Lower leg skin (tissue), 4 donors: ENCODE results near the gene NTM. TPM values are rescaled to one million over a fixed set of nuclear protein-coding genes. Genes with fewer than 3 reads are reported as not detected.

Experiments
- DNase-seq, 2 donors: peaks; one replicate each; pipeline ENCODE4 v3.0.0-alpha.2; 2019; ENCODE audit warnings: low spot score in 2 of 2
- H3K4me3 ChIP-seq: fragments of 200-600 bp; sonication (generic); 2 replicates; pipeline ENCODE4 v1.5.1; 2017; ENCODE audit warnings: mild to moderate bottlenecking, low read depth; ENCODE audit not compliant: poor library complexity, severe bottlenecking
- POLR2A ChIP-seq, 2 donors: fragments of 450-650 bp; IDR thresholded peaks; one replicate each; pipeline ENCODE4 v1.6.1; 2016 to 2017; ENCODE audit warnings: antibody characterized with exemption in 2 of 2, mild to moderate bottlenecking in 1 of 2, moderate library complexity in 1 of 2
- WGBS, 2 donors: methylation state at CpG; one replicate each; pipeline ENCODE4 v1.1.5; 2018; 5-methylcytosine and 5-hydroxymethylcytosine counted together
- intact Hi-C: fragments of 100-400 bp; cut with DNase I; formaldehyde crosslinking; loops from one replicate; pipeline ENCODE4 v1.15.0; 2023; ENCODE audit warnings: low total_unique reads
- total RNA-seq, 4 donors: library from RNA; depleted of rRNA; stranded (reverse); fragments of >200 nt; gene quantifications; one replicate each; pipeline ENCODE4 v1.1.0, GENCODE V29; 2016
- TF ChIP-seq, protein P1 (sequence below), 3 donors: fragments of 450-650 bp; IDR thresholded peaks; one replicate each; pipeline ENCODE4 v1.5.1; 2016; ENCODE audit warnings: antibody characterized with exemption in 3 of 3, mild to moderate bottlenecking in 3 of 3, moderate library complexity in 2 of 3

NTM gene
- total RNA-seq, 4 donors from 2014 or later = 2.8 to 5.7 (median 4.9) TPM

DNA sequence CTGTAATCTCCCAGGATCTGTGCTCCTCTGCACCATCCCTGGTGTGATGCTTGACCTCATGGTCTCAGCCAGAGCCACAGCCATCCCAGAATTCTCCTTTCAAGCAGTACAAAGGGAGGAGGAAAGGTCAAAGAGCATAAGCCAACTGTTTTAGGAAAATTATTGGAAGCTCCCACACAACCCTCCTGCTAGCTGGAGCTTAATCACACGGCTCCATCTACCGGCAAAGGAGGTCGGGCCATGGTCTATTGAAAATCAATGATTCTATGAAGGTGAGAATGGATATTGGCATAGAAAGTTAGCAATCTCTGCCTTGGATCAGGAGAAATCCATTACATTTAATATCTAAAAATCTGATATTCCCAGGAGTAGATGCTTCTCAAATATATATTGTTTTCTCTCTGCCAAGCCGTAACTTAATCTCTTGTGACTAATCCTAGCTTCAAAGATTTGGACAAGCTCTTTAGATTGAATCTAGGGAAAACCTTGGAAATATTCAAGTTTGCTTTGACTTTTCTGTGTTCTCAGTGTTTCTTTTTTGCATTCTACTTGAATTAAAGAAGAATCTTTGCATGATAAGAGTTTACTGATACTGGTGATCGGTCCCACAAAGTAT, 259.6 kb downstream of the NTM start:
- TF ChIP-seq, protein P1, sequence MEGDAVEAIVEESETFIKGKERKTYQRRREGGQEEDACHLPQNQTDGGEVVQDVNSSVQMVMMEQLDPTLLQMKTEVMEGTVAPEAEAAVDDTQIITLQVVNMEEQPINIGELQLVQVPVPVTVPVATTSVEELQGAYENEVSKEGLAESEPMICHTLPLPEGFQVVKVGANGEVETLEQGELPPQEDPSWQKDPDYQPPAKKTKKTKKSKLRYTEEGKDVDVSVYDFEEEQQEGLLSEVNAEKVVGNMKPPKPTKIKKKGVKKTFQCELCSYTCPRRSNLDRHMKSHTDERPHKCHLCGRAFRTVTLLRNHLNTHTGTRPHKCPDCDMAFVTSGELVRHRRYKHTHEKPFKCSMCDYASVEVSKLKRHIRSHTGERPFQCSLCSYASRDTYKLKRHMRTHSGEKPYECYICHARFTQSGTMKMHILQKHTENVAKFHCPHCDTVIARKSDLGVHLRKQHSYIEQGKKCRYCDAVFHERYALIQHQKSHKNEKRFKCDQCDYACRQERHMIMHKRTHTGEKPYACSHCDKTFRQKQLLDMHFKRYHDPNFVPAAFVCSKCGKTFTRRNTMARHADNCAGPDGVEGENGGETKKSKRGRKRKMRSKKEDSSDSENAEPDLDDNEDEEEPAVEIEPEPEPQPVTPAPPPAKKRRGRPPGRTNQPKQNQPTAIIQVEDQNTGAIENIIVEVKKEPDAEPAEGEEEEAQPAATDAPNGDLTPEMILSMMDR (IDR thresholded peaks at IDR 0.05) = no peak
- TF ChIP-seq POLR2A (IDR thresholded peaks at IDR 0.05) = no peak
- intact Hi-C loops = no loop called here
- H3K4me3 ChIP-seq = no peak overlapping the region
- WGBS, 2 donors = 73 to 80% methylated on average over 5 of the region's 5 CpGs
- DNase-seq = no peak

DNA sequence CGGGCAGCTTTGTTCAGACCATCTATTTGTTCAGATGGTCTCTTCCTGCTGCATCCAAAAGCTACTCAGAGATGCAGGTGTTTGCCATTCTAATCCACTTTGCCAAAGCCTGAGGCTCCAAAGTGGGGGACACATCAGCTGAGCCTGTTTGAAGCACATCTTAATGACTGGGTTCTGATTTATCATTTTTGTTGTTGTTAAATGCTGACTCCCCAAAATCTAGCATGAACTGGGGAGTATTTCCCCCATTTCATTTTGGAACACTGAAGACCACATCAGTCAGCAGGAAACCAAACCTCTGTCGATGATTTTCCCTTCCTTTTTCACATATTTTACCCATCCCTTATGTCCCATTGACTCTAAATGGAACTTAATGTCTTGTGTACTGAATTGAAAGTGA, 262.6 kb downstream of the NTM start:
- WGBS, 2 donors = 85 to 91% methylated on average over 2 of the region's 2 CpGs
- no peak for TF ChIP-seq POLR2A (IDR thresholded peaks at IDR 0.05)
- TF ChIP-seq, protein P1 (IDR thresholded peaks at IDR 0.05) = no peak
- no peak for DNase-seq
- no peak overlapping the region for H3K4me3 ChIP-seq
- intact Hi-C loops = no loop called here

DNA sequence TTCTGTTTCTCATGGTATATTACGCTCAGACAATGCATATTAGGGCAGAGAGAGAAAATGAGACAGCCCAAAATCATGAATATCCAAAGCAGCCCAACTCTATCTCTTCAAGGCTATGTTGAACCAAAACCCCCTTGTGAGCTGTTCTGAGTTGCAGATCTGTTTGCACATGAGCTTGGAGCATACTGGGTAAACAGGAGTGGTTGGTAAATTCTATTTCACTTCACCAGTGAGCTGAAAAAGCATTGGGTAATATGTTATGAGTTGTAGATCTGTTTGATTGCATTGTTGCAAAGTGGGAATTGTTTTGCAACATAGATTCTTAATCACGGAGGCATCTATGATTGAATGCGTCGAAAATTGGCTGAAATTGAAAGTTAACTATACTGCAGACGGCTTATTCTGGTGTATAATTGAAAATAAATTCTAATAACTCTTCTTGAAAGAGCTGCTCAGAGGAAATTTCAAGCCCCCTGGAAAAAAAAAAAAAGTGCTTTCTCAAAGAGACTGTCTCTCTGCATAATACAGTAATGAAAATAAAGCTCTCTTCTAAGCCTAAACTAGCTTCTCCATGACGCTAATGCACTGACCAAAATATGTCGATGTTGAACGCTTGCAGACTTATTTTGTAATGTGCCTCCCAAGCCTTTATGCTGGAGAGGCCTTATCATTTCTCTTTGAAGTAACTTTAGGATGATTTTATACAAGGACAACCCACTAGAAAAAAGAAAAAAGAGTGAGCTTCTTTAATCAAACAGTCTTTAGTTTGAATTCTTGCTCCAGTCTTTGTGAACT, 263.7 kb downstream of the NTM start:
- WGBS, 2 donors = 67 to 79% methylated on average over 8 of the region's 8 CpGs
- no peak for DNase-seq
- TF ChIP-seq, protein P1 (IDR thresholded peaks at IDR 0.05) = no peak
- TF ChIP-seq POLR2A (IDR thresholded peaks at IDR 0.05) = no peak
- intact Hi-C loops = no loop called here
- H3K4me3 ChIP-seq = no peak overlapping the region

DNA sequence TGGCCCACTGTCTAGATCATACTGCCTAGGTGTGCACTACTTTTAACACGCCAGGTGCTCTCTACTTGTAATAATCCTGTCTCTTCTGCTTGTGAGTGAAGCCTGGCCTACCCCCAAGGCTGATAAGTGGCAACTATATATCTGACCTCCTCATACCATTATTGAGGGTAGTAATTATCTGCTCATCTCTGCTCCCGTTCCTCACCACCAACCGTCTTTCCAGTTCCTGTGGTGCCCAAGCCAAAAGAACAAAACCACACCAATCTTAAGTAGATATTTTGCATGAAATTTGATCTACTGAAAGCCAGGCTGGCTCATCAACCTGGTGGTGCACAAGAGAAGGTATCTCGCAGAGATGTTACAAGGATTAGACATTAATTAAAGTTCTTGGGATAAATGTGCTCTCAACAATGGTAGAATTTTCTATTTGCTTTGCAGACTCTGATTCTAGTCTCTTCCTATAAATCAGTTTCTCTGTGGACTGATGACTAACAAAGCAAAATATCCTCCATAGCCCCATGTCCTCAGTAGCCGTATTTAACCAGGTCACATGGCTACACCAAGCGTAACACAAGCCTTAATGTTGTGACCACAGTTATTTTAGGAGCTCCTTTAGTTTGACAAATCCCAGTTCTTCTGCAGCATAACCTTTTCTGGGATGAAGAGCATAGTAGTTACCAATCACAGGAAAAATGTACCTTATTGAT, 267.2 kb downstream of the NTM start:
- WGBS, 2 donors = 68 to 76% methylated on average over 6 of the region's 6 CpGs
- no peak for TF ChIP-seq POLR2A (IDR thresholded peaks at IDR 0.05)
- TF ChIP-seq, protein P1 (IDR thresholded peaks at IDR 0.05) = no peak

DNA sequence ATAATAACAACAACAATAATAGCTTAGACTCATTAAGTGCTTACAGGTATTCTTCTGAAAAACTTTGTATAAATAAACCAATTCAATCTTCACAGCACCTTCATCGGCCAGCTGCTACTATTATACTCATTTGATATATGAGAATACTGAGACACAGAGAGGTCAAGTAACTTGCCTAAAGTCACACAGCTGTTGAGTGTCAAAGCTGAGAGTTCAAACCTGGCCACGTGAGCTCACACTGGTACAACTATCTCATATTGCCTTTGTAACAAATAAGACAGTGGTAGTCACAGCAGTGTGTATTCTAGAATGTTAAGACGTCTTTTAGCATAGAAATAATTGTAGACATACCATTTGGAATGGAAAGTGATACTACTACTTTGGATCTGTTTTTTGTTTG, 268.5 kb downstream of the NTM start:
- 84 to 89% methylated on average over 3 of the region's 3 CpGs for whole genome bisulfite sequencing, 2 donors
- TF ChIP-seq POLR2A (IDR thresholded peaks at IDR 0.05) = no peak
- TF ChIP-seq, protein P1 (IDR thresholded peaks at IDR 0.05) = no peak
- no peak overlapping the region for H3K4me3 ChIP-seq
- intact Hi-C loops = no loop called here
- DNase-seq = no peak

More for the DNA sequence above, 267.2 kb downstream of the NTM start:
- DNase-seq = no peak
- intact Hi-C loops = no loop called here
- H3K4me3 ChIP-seq = no peak overlapping the region
